DOHH2 (cell line): ENCODE data around the gene OR2AG1.

Source experiments
- CTCF ChIP-seq: fragments of 200-600 bp; sonication (generic); IDR thresholded peaks from one replicate; pipeline ENCODE4 v1.5.1; 2014; ENCODE audit warnings: antibody characterized with exemption, mild to moderate bottlenecking, low read depth, low read length; ENCODE audit not compliant: poor library complexity, severe bottlenecking
- EZH2phosphoT487 ChIP-seq: fragments of 200-600 bp; sonication (generic); IDR thresholded peaks from 2 replicates; pipeline ENCODE4 v1.6.1; 2017; ENCODE audit warnings: borderline replicate concordance, mild to moderate bottlenecking, antibody characterized with exemption, low read length, moderate library complexity, mixed read lengths

DNA sequence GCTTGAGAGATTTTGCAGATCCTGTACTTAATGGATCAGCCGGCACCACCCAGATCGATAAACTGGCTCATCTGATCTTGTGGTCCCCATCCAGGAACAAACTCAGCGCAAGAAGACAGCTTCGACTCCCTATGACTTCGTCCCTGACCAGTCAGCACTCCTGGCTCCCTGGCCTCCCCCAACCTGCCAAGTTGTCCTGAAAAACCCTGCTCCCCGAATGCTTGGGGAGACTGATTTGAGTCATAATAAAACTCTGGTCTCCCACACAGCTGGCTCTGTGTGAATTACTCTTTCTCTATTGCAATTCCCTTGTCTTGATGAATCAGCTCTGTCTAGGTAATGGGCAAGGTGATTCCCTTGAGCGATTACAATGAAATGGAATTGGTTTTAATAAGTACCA lies 40.6 kb upstream of the OR2AG1 start:
- no peak for TF ChIP-seq CTCF
- no peak for TF ChIP-seq EZH2phosphoT487
